Esophagus squamous epithelium (tissue), 5 donors: ENCODE data around the gene CDKN2AIP. TPM values are rescaled to one million over a fixed set of nuclear protein-coding genes. Genes with fewer than 3 reads are reported as not detected.
"Not testable (repeated sequence)": the region's sequence is repeated elsewhere in the genome, so short reads cannot be mapped to it uniquely, and the experiment has no call there.

Experiments used
- DNase-seq: peaks from one replicate; lab custom pipeline; 2025; lab: John Stamatoyannopoulos, UW
- H3K27ac ChIP-seq, 4 donors: fragments of 200-600 bp; sonication (generic); one replicate each; pipeline ENCODE4 v1.5.1; 2016 to 2019; ENCODE audit warnings: mild to moderate bottlenecking in 1 of 4
- H3K27me3 ChIP-seq, 4 donors: fragments of 200-600 bp; sonication (generic); 1 replicate in 3 of 4; 2 replicates in 1 of 4; pipeline versions ENCODE4 v1.5.1 to v1.6.0; 2017 to 2021; ENCODE audit warnings: antibody characterized with exemption in 1 of 4
- H3K36me3 ChIP-seq, 3 donors: fragments of 200-600 bp; sonication (generic); one replicate each; pipeline ENCODE4 v1.5.1; 2016 to 2019
- H3K4me1 ChIP-seq, 3 donors: fragments of 200-600 bp; sonication (generic); one replicate each; pipeline ENCODE4 v1.5.1; 2017 to 2019
- H3K4me3 ChIP-seq, 4 donors: fragments of 200-600 bp; sonication (generic); 1 replicate in 3 of 4; 2 replicates in 1 of 4; pipeline ENCODE4 v1.5.1; 2016 to 2019; ENCODE audit warnings: mild to moderate bottlenecking in 2 of 4, moderate library complexity in 1 of 4
- H3K9me3 ChIP-seq, 3 donors: fragments of 200-600 bp; sonication (generic); one replicate each; pipeline ENCODE4 v1.5.1; 2016 to 2019
- CTCF ChIP-seq, 6 experiments: fragments of 450-650 bp in 4 of 6; fragments of 200-600 bp in 2 of 6; sonication (generic) in 2 of 6; IDR thresholded peaks; one replicate each; pipeline ENCODE4 v1.5.1; 2016 to 2019; ENCODE audit warnings: antibody characterized with exemption in 6 of 6, mild to moderate bottlenecking in 4 of 6, moderate library complexity in 4 of 6
- POLR2A ChIP-seq, 4 donors: fragments of 450-650 bp; IDR thresholded peaks; one replicate each; pipeline ENCODE4 v1.6.1; 2017; ENCODE audit warnings: antibody characterized with exemption in 4 of 4, mild to moderate bottlenecking in 4 of 4, moderate library complexity in 3 of 4
- WGBS, 2 donors: methylation state at CpG; one replicate each; pipeline ENCODE4 v1.1.5; 2018; 5-methylcytosine and 5-hydroxymethylcytosine counted together
- intact Hi-C: fragments of 100-400 bp; cut with DNase I; formaldehyde crosslinking; loops from one replicate; pipeline ENCODE4 v1.15.0; 2022
- total RNA-seq, 4 donors: library from RNA; depleted of rRNA; stranded (reverse); fragments of >200 nt; gene quantifications; one replicate each; pipeline ENCODE4 v1.1.0, GENCODE V29; 2016
- donor health status: DM: yes; HTN: yes; CAD: no.

The CDKN2AIP gene
- total RNA-seq, 4 donors from 2014 or later, result 20.3 to 33.5 (median 27.2) TPM

- Histone ChIP-seq H3K4me1 (peaks cover 0 to 11% (median 0%) of the 10 kb centered on the region in 3 donors), H3K4me3 (no peak overlapping the region), H3K27ac (no peak overlapping the region), H3K36me3 (peaks cover 0 to 32% (median 0%) of the 10 kb centered on the region in 3 donors), H3K9me3 (no peaks in the 10 kb centered on the region), H3K27me3 (no peaks in the 10 kb centered on the region)
- 73 to 76% methylated on average over 5 to 7 of the region's 7 CpGs for WGBS, 2 donors
- intact Hi-C loops, result no loop called here
- TF ChIP-seq CTCF (IDR thresholded peaks at IDR 0.05) (no peak), POLR2A (IDR thresholded peaks at IDR 0.05) (no peak)
- DNase-seq, result no peak
Observed at GRCh38 chr4:183455431-183456195, 11.2 kb downstream of the CDKN2AIP start.

GRCh38 chr4:183458005-183458404, 13.6 kb downstream of the CDKN2AIP start:
- TF ChIP-seq POLR2A (IDR thresholded peaks at IDR 0.05) (no peak), CTCF (IDR thresholded peaks at IDR 0.05) (no peak)
- Histone ChIP-seq H3K4me1 (peaks cover 0 to 10% (median 0%) of the 10 kb centered on the region in 3 donors), H3K27me3 (no peaks in the 10 kb centered on the region), H3K9me3 (no peaks in the 10 kb centered on the region), H3K27ac (no peak overlapping the region), H3K36me3 (peaks cover 0 to 8% (median 0%) of the 10 kb centered on the region in 3 donors), H3K4me3 (no peak overlapping the region)
- DNase-seq, result no peak
- intact Hi-C loops, result no loop called here
- WGBS, 2 donors, result 61 to 65% methylated on average over 3 of the region's 5 CpGs

DNA sequence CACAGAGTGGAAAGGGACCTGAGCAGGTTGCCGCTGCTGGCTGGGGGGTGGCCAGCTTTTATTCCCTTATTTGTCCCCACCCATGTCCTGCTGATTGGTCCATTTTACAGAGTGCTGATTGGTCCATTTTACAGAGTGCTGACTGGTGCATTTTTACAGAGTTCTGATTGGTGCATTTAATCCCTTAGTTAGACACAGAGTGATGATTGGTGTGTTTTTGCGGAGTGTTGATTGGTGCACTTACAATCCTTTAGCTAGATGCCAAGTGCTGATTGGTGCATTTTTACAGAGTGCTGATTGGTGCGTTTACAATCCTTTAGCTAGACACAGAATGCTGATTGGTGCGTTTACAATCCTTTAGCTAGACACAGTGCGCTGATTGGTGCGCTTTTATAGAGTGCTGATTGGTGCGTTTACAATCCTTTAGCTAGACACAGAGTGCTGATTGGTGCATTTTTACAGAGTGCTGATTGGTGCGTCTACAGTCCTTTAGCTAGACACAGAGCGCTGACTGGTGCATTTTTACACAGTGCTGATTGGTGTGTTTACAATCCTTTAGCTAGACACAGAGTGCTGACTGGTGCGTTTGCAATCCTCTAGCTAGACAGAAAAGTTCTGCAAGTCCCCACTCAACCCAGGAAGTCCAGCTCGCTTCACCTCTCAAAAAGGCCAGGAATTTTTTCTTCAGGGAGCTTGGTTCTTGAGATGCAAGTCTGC, 19.6 kb downstream of the CDKN2AIP start:
- DNase-seq, H3K4me3 ChIP-seq, H3K36me3 ChIP-seq, H3K27ac ChIP-seq, H3K9me3 ChIP-seq, H3K4me1 ChIP-seq, H3K27me3 ChIP-seq, intact Hi-C loops: not testable (repeated sequence)
- WGBS, 2 donors, result 70 to 77% methylated on average over 5 to 8 of the region's 11 CpGs

DNA sequence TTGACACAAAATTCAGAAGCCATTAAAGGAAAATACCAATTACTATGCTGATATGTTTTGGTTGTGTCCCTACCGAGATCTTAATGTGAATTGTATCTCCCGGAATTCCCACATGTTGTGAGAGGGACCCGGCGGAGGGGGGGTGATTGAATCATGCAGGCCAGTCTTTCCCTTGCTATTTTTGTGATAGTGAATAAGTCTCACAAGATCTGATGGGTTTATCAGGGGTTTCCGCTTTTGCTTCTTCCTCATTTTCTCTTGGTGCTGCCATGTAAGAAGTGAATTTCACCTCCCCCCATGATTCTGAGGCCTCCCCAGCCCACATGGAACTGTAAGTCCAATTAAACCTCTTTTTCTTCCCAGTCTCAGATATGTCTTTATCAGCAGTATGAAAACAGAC, 21.4 kb downstream of the CDKN2AIP start:
- H3K4me3 ChIP-seq, H3K36me3 ChIP-seq, intact Hi-C loops, H3K9me3 ChIP-seq, H3K4me1 ChIP-seq, H3K27ac ChIP-seq, H3K27me3 ChIP-seq, DNase-seq: not testable (repeated sequence)
- WGBS, 2 donors, result 41 to 52% methylated on average over 5 of the region's 5 CpGs

DNA sequence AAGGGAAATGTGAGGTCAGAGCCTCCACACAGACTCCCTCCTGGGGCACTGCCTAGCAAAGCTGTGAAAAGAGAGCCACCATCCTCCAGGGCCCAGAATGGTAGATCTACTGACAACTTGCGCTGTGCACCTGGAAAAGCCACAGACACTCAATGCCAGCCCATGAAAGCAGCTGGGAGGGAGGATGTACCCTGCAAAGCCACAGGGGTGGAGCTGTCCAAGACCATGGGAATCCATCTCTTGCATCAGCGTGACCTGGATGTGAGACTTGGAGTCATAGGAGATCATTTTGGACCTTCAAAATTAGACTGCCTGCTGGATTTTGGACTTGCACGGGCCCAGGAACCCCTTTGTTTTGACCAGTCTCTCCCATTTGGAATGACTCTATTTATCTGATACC, 22.8 kb downstream of the CDKN2AIP start:
- Histone ChIP-seq H3K4me3 (no peak overlapping the region), H3K27me3 (no peaks in the 10 kb centered on the region), H3K9me3 (no peaks in the 10 kb centered on the region), H3K4me1 (peaks cover 0 to 4% (median 0%) of the 10 kb centered on the region in 3 donors), H3K27ac (no peak overlapping the region), H3K36me3 (no peaks in the 10 kb centered on the region)
- 97 to 100% methylated on average over 2 to 3 of the region's 3 CpGs for WGBS, 2 donors
- TF ChIP-seq CTCF (IDR thresholded peaks at IDR 0.05) (no peak), POLR2A (IDR thresholded peaks at IDR 0.05) (no peak)
- DNase-seq, result no peak
- intact Hi-C loops, result no loop called here
